ENCODE data around the gene SNURF.

Gene SNURF

DNA sequence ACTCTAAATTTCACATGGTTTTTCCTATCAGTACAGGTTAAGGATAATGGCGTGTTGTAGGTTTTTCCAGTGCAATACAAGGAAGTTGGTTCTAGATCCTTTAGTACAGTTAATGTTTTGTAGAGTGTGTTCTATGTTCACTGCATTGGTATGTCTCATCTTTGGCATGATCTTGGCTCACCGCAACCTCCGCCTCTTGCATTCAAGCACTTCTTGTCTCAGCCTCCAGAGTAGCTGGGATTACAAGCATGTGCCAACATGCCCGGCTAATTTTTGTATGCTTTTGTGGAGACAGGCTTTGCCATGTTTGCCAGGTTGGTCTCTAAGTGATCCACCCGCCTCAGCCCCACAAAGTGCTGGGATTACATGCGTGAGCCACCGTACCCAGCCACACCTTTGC, 30.4 kb downstream of the SNURF start:
- H3K4me1 ChIP-seq (ENCODE audit: insufficient read depth, low read length): no peaks in the 10 kb centered on the region
- peaks cover 43% of the 10 kb centered on the region for H3K36me3 ChIP-seq (ENCODE audit: insufficient read depth, low read length)
- H3K27me3 ChIP-seq (ENCODE audit: insufficient read depth, low read length): no peaks in the 10 kb centered on the region
- H3K9me3 ChIP-seq (ENCODE audit: low read length): peaks cover 2% of the 10 kb centered on the region
- no peak overlapping the region for H2AFZ ChIP-seq (ENCODE audit: low read depth, low read length)
- H3K4me3 ChIP-seq (ENCODE audit: low read length): no peak overlapping the region

DNA sequence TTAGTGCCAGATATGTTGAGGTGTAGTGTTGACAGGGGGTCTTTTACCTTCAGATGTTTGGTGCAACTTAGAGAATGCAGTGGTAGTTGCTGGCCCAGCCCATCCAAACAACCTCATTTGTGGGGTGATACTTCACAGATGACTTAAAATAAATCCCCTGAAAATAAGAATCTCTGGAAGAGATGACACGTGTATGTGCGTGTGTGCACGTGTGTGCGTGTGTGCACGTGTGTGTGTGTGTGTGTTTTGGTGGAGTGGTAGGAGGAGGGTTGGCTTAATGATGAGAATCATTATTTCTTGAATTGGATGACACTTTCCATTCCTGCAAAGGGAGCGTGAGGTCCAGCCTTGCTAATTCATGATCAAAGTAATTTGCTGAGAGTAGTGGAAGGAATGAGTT, 31.9 kb downstream of the SNURF start:
- Histone ChIP-seq H3K27me3 (ENCODE audit: insufficient read depth, low read length) (no peaks in the 10 kb centered on the region), H2AFZ (ENCODE audit: low read depth, low read length) (no peak overlapping the region), H3K4me1 (ENCODE audit: insufficient read depth, low read length) (no peaks in the 10 kb centered on the region), H3K4me3 (ENCODE audit: low read length) (no peak overlapping the region), H3K36me3 (ENCODE audit: insufficient read depth, low read length) (peaks cover 37% of the 10 kb centered on the region), H3K9me3 (ENCODE audit: low read length) (peaks cover 2% of the 10 kb centered on the region)
